MM.1S (cell line): Measurements from ENCODE around the gene CCDC198.

ENCODE experiments used
- DNase-seq: peaks from one replicate; pipeline ENCODE4 v3.0.0-alpha.2; 2015
- H2AFZ ChIP-seq: fragments of 300-600 bp; sonication (generic); 2 replicates; pipeline ENCODE4 v1.6.0; 2016; ENCODE audit warnings: antibody characterized with exemption, low read length
- H3F3A ChIP-seq: fragments of 300-600 bp; sonication (generic); 2 replicates; pipeline ENCODE4 v1.6.1; 2016; ENCODE audit warnings: mild to moderate bottlenecking, antibody characterized with exemption, low read length, moderate library complexity, mixed read lengths; ENCODE audit not compliant: insufficient read depth
- H3K27ac ChIP-seq: fragments of 300-600 bp; sonication (generic); 2 replicates; pipeline ENCODE4 v1.5.1; 2016; ENCODE audit warnings: mild to moderate bottlenecking, low read length
- H3K27me3 ChIP-seq: fragments of 300-600 bp; sonication (generic); replicated peaks from 2 replicates; pipeline ENCODE4 v1.6.0; 2016; ENCODE audit warnings: low read length; ENCODE audit not compliant: insufficient read depth
- H3K36me3 ChIP-seq: fragments of 300-600 bp; sonication (generic); replicated peaks from 2 replicates; pipeline ENCODE4 v1.6.1; 2016; ENCODE audit warnings: mild to moderate bottlenecking, low read length, mixed read lengths; ENCODE audit not compliant: insufficient read depth
- H3K4me1 ChIP-seq: fragments of 300-600 bp; sonication (generic); 2 replicates; pipeline ENCODE4 v1.6.1; 2016; ENCODE audit warnings: low read length, mixed read lengths
- H3K4me2 ChIP-seq: fragments of 300-600 bp; sonication (generic); 2 replicates; pipeline ENCODE4 v1.6.0; 2016; ENCODE audit warnings: low read depth, low read length
- H3K4me3 ChIP-seq: fragments of 300-600 bp; sonication (generic); 2 replicates; pipeline ENCODE4 v1.5.1; 2016; ENCODE audit warnings: low read length, mixed read lengths
- H3K79me2 ChIP-seq: fragments of 300-600 bp; sonication (generic); 2 replicates; pipeline ENCODE4 v1.6.1; 2016; ENCODE audit warnings: mixed run types, low read length, mixed read lengths
- H3K9ac ChIP-seq: fragments of 300-600 bp; sonication (generic); 2 replicates; pipeline ENCODE4 v1.6.1; 2016; ENCODE audit warnings: low read length, mixed read lengths
- H3K9me2 ChIP-seq: fragments of 300-600 bp; sonication (generic); replicated peaks from 2 replicates; pipeline ENCODE4 v1.6.1; 2016; ENCODE audit warnings: mild to moderate bottlenecking, low read length, mixed read lengths; ENCODE audit not compliant: insufficient read depth
- H3K9me3 ChIP-seq: fragments of 300-600 bp; sonication (generic); replicated peaks from 2 replicates; pipeline ENCODE4 v1.6.1; 2016; ENCODE audit warnings: mild to moderate bottlenecking, low read length, mixed read lengths; ENCODE audit not compliant: insufficient read depth
- H4K20me1 ChIP-seq: fragments of 300-600 bp; sonication (generic); 2 replicates; pipeline ENCODE4 v1.6.1; 2016; ENCODE audit warnings: mild to moderate bottlenecking, low read length, moderate library complexity, mixed read lengths; ENCODE audit not compliant: insufficient read depth
- EZH2 ChIP-seq: fragments of 300-600 bp; sonication (generic); optimal IDR thresholded peaks from 2 replicates; pipeline ENCODE3; 2017; ENCODE audit warnings: low read depth, mild to moderate bottlenecking, antibody characterized with exemption, low read length, mixed read lengths
- EZH2phosphoT487 ChIP-seq: fragments of 300-600 bp; sonication (generic); IDR thresholded peaks from 2 replicates; pipeline ENCODE4 v1.6.1; 2018; ENCODE audit warnings: antibody characterized with exemption, low read length
- TF ChIP-seq, protein P1 (sequence below): fragments of 300-600 bp; sonication (generic); IDR thresholded peaks from 2 replicates; pipeline ENCODE4 v1.5.1; 2016; ENCODE audit warnings: antibody characterized with exemption, low read length, mixed read lengths

Gene CCDC198, protein sequence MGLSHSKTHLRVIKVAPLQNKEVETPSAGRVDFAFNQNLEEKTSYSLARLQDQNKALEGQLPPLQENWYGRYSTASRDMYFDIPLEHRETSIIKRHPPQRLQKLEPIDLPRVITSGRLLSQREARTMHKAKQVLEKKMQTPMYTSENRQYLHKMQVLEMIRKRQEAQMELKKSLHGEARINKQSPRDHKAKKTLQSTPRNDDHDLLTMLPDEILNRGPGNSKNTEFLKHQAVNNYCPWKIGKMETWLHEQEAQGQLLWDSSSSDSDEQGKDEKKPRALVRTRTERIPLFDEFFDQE

DNA sequence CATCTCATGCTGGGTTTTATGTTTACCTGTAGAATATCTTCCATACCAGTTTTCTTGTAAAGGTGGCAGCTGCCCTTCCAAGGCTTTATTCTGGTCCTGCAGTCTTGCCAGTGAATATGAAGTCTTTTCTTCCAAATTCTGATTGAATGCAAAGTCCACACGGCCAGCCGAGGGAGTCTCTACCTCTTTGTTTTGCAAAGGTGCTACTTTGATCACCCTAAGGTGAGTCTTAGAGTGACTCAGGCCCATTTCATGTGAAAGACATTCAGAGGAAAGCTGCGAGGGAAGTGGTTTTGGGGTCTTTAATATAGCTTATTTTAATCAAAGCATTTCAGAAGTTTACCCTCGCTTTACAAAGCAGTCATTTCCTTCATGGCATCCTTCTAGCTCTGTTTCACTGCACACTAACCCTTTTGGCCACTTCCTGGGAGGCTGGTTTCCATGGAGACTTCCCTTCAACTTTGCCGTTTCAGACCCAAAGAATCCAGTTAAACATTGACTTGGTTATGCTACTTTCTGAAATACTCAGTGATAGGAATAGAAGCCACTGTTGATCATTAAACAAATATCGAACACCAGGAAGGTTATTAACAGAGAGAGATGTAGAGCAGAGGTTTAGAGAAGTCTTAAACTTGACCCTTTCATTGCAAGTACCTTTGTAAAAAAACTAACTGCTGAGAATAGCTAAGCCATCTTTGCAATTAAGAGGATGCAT is at the start of gene CCDC198:
Gene CCDC198, minus strand, starts transcription at position 391 of the 715 bp plus-strand sequence. Its CDS starts 142 bp downstream, at position 249.
- no peaks in the 10 kb centered on the region for H3K9me3 ChIP-seq
- H3F3A ChIP-seq = no peaks in the 10 kb centered on the region
- no peaks in the 10 kb centered on the region for H3K9me2 ChIP-seq
- no peaks in the 10 kb centered on the region for H3K27me3 ChIP-seq
- H3K9ac ChIP-seq = no peak within 1 kb of the TSS
- no peaks in the 10 kb centered on the region for H3K36me3 ChIP-seq
- no peak for DNase-seq
- no peak within 1 kb of the TSS for H2AFZ ChIP-seq
- no peak within 1 kb of the TSS for H3K4me2 ChIP-seq
- H4K20me1 ChIP-seq = no peaks in the 10 kb centered on the region
- no peaks in the 10 kb centered on the region for H3K79me2 ChIP-seq
- H3K4me3 ChIP-seq = no peak within 1 kb of the TSS
- H3K4me1 ChIP-seq = no peaks in the 10 kb centered on the region
- no peak for TF ChIP-seq EZH2phosphoT487
- TF ChIP-seq EZH2 = no peak
- TF ChIP-seq, protein P1, sequence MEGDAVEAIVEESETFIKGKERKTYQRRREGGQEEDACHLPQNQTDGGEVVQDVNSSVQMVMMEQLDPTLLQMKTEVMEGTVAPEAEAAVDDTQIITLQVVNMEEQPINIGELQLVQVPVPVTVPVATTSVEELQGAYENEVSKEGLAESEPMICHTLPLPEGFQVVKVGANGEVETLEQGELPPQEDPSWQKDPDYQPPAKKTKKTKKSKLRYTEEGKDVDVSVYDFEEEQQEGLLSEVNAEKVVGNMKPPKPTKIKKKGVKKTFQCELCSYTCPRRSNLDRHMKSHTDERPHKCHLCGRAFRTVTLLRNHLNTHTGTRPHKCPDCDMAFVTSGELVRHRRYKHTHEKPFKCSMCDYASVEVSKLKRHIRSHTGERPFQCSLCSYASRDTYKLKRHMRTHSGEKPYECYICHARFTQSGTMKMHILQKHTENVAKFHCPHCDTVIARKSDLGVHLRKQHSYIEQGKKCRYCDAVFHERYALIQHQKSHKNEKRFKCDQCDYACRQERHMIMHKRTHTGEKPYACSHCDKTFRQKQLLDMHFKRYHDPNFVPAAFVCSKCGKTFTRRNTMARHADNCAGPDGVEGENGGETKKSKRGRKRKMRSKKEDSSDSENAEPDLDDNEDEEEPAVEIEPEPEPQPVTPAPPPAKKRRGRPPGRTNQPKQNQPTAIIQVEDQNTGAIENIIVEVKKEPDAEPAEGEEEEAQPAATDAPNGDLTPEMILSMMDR = no peak
- H3K27ac ChIP-seq = no peak within 1 kb of the TSS

DNA sequence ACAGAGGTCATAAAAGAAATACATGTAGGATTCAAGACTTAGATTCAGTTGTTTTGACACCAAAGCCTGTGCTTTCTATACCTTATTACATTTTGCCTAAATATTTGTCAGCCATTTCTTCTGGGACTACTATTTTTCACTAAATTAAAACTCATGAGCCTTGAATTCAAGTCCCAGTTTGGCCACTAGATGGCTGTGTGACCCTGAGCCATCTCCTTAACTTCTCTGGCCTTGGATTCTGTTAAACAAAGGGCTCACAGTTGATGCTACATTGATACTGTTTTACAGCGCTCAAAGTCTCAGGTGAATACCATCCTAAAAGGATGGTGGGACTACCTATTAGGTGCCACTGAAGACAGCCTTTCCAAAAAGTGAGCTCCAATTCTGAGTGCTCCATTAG is 39.6 kb upstream of the CCDC198 start:
- Histone ChIP-seq H3K27ac (no peak overlapping the region), H4K20me1 (no peaks in the 10 kb centered on the region), H3K9me2 (no peaks in the 10 kb centered on the region), H3K4me1 (no peaks in the 10 kb centered on the region), H3K27me3 (no peaks in the 10 kb centered on the region), H3K4me3 (no peak overlapping the region), H3K36me3 (no peaks in the 10 kb centered on the region), H3F3A (no peaks in the 10 kb centered on the region), H3K9ac (no peak overlapping the region), H3K79me2 (no peaks in the 10 kb centered on the region), H3K4me2 (no peak overlapping the region), H2AFZ (no peak overlapping the region), H3K9me3 (no peaks in the 10 kb centered on the region)
- TF ChIP-seq EZH2phosphoT487 = no peak
- no peak for TF ChIP-seq EZH2
- TF ChIP-seq, protein P1 = peak; percentile 42
- peak; percentile 23 for DNase-seq

DNA sequence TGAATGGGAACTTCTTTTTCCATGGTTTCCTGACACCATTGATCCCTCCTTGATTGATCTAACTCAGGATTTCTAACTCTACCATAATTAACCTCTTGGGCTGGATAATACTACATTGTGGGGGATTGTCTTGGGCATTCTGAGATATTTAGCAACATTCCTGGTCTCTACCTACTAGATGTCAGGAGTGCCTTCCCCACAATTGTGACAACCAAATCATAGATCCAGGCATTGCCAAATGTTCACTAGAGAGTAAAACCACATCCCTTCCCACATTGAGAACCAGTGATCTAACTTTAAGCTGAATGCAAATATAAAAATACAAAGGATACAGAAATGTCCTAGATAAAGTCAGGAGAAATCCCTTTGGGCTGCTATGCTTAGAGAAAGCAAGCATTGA is 36.9 kb upstream of the CCDC198 start:
- Histone ChIP-seq H3K27ac (no peak overlapping the region), H3K36me3 (no peaks in the 10 kb centered on the region), H3K27me3 (no peaks in the 10 kb centered on the region), H3K79me2 (no peaks in the 10 kb centered on the region), H4K20me1 (no peaks in the 10 kb centered on the region), H3K9me2 (no peaks in the 10 kb centered on the region), H3K4me2 (no peak overlapping the region), H3F3A (no peaks in the 10 kb centered on the region), H3K9ac (no peak overlapping the region), H3K9me3 (no peaks in the 10 kb centered on the region), H2AFZ (no peak overlapping the region), H3K4me1 (no peaks in the 10 kb centered on the region), H3K4me3 (no peak overlapping the region)
- TF ChIP-seq EZH2phosphoT487 = no peak
- TF ChIP-seq, protein P1 = no peak
- no peak for TF ChIP-seq EZH2
- no peak for DNase-seq
